Psoas muscle (tissue), 8 donors: ENCODE results near the gene RALGAPA2. TPM values are rescaled to one million over a fixed set of nuclear protein-coding genes. Genes with fewer than 3 reads are reported as not detected.
A peak's percentile ranks its signal among the peaks of the same experiment; 100 is the strongest.

Experiments
- ATAC-seq, 4 donors: fragments of 200-7000 bp; cut with Tn5 transposase; one replicate each; pipeline ENCODE4 v1.9.1; 2020; ENCODE audit warnings: moderate library complexity in 3 of 4, mild to moderate bottlenecking in 2 of 4
- DNase-seq, 2 donors: peaks; one replicate each; pipeline ENCODE4 v3.0.0-alpha.2; 2020
- H3K27ac ChIP-seq: fragments of 200-600 bp; one replicate; pipeline ENCODE4 v1.8.0; 2022
- H3K27me3 ChIP-seq, 3 donors: fragments of 200-600 bp in 1 of 3; one replicate each; pipeline versions ENCODE4 v1.6.1 to v1.8.0; 2013 to 2022; ENCODE audit warnings: low read length in 2 of 3, mild to moderate bottlenecking in 2 of 3, moderate library complexity in 1 of 3; ENCODE audit not compliant: insufficient read depth in 3 of 3
- H3K36me3 ChIP-seq, 2 donors: fragments of 200-600 bp in 1 of 2; one replicate each; pipeline versions ENCODE4 v1.6.1 to v1.8.0; 2013 to 2022; ENCODE audit warnings: low read depth in 1 of 2, mild to moderate bottlenecking in 1 of 2, moderate library complexity in 1 of 2; ENCODE audit not compliant: insufficient read depth in 1 of 2
- H3K4me1 ChIP-seq: fragments of 200-600 bp; one replicate; pipeline ENCODE4 v1.8.0; 2022
- H3K4me3 ChIP-seq: fragments of 200-600 bp; one replicate; pipeline ENCODE4 v1.8.0; 2022; ENCODE audit warnings: mild to moderate bottlenecking
- H3K9me3 ChIP-seq: fragments of 200-600 bp; one replicate; pipeline ENCODE4 v1.8.0; 2022
- CTCF ChIP-seq: fragments of 200-600 bp; IDR thresholded peaks from one replicate; pipeline ENCODE4 v1.8.0; 2022; ENCODE audit warnings: antibody characterized with exemption
- WGBS, 3 donors: extraction: QIAGEN DNeasy Blood & Tissue Kit; methylation state at CpG; one replicate each; pipeline versions ENCODE4 v1.1.6 to v1.1.7; 2013; 5-methylcytosine and 5-hydroxymethylcytosine counted together
- intact Hi-C, 2 donors: fragments of 100-400 bp; cut with DNase I; formaldehyde crosslinking; loops; one replicate each; pipeline versions ENCODE4 v1.11.0 to v1.14.2; 2022
- polyA plus RNA-seq, 3 donors: library from polyadenylated mRNA; stranded (reverse); fragments of 200-250 nt; gene quantifications; one replicate each; pipeline ENCODE4 v1.2.3, GENCODE V29; 2013
- total RNA-seq, 4 donors: library from RNA; stranded (reverse); fragmentation: NEBNext Ultra II Directional in 2 of 4; extraction: Animal tissue kit (Norgen Biotek cat#: 25700) in 2 of 4; gene quantifications; one replicate each; pipeline versions ENCODE4 v1.2.1 to v1.2.4, GENCODE V29; 2021 to 2023
- donor health status: healthy with polysubstance abuse.
- donor health status: DM: no; HTN: no; CAD: no; lungs with moderate emphysema.
- donor health status: Bipolar disorder and iron deficiency.
- donor health status: healthy.
- donor health status: DM: yes; HTN: yes; CAD: no.
- donor health status: DM: no; HTN: no; CAD: no.
- donor health status: DM: no; HTN: no; CAD: no.
- donor health status: DM: yes; HTN: yes; CAD: no.

Gene RALGAPA2
- total and polyA plus RNA-seq, 7 donors: 12.2 to 75.5 (median 51.1) TPM

- TF ChIP-seq CTCF: no peak
- Histone ChIP-seq H3K4me1 (peaks cover 15% of the 10 kb centered on the region), H3K36me3 (peaks cover 16 to 41% of the 10 kb centered on the region in 2 donors), H3K27ac (no peak overlapping the region), H3K9me3 (no peaks in the 10 kb centered on the region), H3K4me3 (no peak overlapping the region), H3K27me3 (no peaks in the 10 kb centered on the region)
- ATAC-seq (no peak), DNase-seq (no peak)
- 78 to 100% (median 83%) methylated on average over 1 of the region's 2 CpGs for WGBS, 3 donors
- intact Hi-C loops: no loop called here
Observed at GRCh38 chr20:20641783-20642182, 70.7 kb downstream of the RALGAPA2 start.

- H3K36me3 ChIP-seq: peaks cover 16 to 67% of the 10 kb centered on the region in 2 donors
- H3K9me3 ChIP-seq: no peaks in the 10 kb centered on the region
- DNase-seq: no peak
- no peak for ATAC-seq
- WGBS, 3 donors: 76 to 84% (median 76%) methylated on average over 2 of the region's 2 CpGs
- intact Hi-C loops: no loop called here
- TF ChIP-seq CTCF: no peak
- H3K4me3 ChIP-seq: no peak overlapping the region
- no peaks in the 10 kb centered on the region for H3K27me3 ChIP-seq
- H3K27ac ChIP-seq: no peak overlapping the region
- peaks cover 5% of the 10 kb centered on the region for H3K4me1 ChIP-seq
Observed at GRCh38 chr20:20638878-20639277, 73.6 kb downstream of the RALGAPA2 start.

GRCh38 chr20:20637998-20638725 is 74.3 kb downstream of the RALGAPA2 start:
- ATAC-seq: no peak
- 94 to 97% (median 95%) methylated on average over 7 of the region's 7 CpGs for WGBS, 3 donors
- H3K9me3 ChIP-seq: no peaks in the 10 kb centered on the region
- intact Hi-C loops: no loop called here
- no peak overlapping the region for H3K4me3 ChIP-seq
- DNase-seq: no peak
- H3K27me3 ChIP-seq: no peaks in the 10 kb centered on the region
- peaks cover 16 to 74% of the 10 kb centered on the region in 2 donors for H3K36me3 ChIP-seq
- no peaks in the 10 kb centered on the region for H3K4me1 ChIP-seq
- H3K27ac ChIP-seq: no peak overlapping the region
- no peak for TF ChIP-seq CTCF

GRCh38 chr20:20635006-20635405 is 77.4 kb downstream of the RALGAPA2 start:
- ATAC-seq (peak in 1 of 4 donors; percentile 24), DNase-seq (no peak)
- intact Hi-C loops: no loop called here
- no peak for TF ChIP-seq CTCF
- H3K36me3 ChIP-seq: peaks cover 14 to 90% of the 10 kb centered on the region in 2 donors
- no peaks in the 10 kb centered on the region for H3K4me1 ChIP-seq
- H3K27ac ChIP-seq: no peak overlapping the region
- WGBS, 3 donors: 92 to 100% (median 95%) methylated on average over 2 of the region's 2 CpGs
- H3K9me3 ChIP-seq: no peaks in the 10 kb centered on the region
- H3K27me3 ChIP-seq: no peaks in the 10 kb centered on the region
- H3K4me3 ChIP-seq: no peak overlapping the region

GRCh38 chr20:20632644-20633043 is 79.8 kb downstream of the RALGAPA2 start:
- Histone ChIP-seq H3K4me3 (no peak overlapping the region), H3K36me3 (peaks cover 2 to 90% of the 10 kb centered on the region in 2 donors)
- ATAC-seq: no peak

More at GRCh38 chr20:20632644-20633043, 79.8 kb downstream of the RALGAPA2 start:
- intact Hi-C loops: no loop called here
- H3K9me3 ChIP-seq: no peaks in the 10 kb centered on the region
- no peaks in the 10 kb centered on the region for H3K4me1 ChIP-seq
- no peaks in the 10 kb centered on the region for H3K27me3 ChIP-seq
- WGBS, 3 donors: 87 to 90% (median 87%) methylated on average over 2 of the region's 2 CpGs
- no peak overlapping the region for H3K27ac ChIP-seq
- DNase-seq: no peak
- TF ChIP-seq CTCF: no peak
